GM19099 (cell line): ENCODE results near the gene STPG1.

Experiments used
- POLR2A ChIP-seq: IDR thresholded peaks from 3 replicates; pipeline ENCODE4 v1.6.1; 2011; ENCODE audit warnings: low read depth; ENCODE audit not compliant: insufficient read length; ENCODE audit errors: extremely low read depth

STPG1 gene

DNA sequence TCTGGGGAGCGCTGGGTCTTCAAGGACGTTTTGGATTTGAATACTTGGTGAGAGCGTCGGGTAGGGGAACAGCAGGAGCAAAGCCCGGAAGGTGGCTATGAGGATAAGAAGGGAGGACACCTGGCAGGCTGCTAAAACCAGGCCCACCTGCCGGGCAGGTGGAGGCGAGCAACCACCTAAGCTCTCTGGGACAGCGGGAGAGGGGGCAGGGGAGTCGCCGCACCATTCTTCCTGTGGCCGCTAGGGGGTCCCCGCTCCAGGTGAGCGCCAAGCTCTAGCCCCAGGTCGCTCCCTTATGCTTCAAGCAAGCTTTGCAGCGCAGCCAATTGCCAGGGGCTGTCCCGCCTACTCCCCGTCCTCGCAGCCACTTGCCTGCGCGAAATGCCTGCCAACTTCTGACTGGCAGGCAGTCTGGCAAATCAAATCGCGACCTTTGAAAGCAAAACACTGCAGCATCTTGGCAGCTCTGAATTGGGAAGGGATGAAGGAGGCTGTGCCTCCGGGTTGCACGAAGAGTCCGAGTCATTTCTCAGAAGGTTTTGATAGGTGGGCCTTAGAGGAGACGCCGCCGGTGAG, 1.8 kb upstream of the STPG1 start, which contains the start of gene NIPAL3:
Gene NIPAL3, plus strand, starts transcription at position 469 of the 576 bp plus-strand sequence. CDS start 3,746 bp downstream, outside the sequence.
- TF ChIP-seq POLR2A: no peak

- TF ChIP-seq POLR2A: no peak
Measured at GRCh38 chr1:24414775-24415333, 1.3 kb upstream of the STPG1 start.

DNA sequence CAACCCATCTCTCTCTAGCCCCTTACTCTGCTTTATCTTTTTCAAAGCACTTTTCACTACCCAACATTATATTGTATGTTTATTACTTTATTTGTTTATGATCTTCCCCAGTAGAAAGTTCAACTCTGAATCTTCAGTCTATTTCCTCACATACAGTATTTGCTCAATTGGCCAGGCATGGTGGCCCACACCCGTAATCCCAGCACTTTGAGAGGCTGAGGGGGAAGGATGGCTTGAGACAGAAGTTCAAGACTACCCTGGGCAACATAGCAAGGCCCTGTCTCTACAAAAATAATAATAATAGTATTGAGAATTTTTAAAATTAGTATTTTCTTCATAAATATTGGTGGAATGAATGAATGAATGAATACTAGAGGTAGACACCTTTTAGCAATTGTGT, 1.2 kb downstream of the STPG1 start:
- no peak for TF ChIP-seq POLR2A

DNA sequence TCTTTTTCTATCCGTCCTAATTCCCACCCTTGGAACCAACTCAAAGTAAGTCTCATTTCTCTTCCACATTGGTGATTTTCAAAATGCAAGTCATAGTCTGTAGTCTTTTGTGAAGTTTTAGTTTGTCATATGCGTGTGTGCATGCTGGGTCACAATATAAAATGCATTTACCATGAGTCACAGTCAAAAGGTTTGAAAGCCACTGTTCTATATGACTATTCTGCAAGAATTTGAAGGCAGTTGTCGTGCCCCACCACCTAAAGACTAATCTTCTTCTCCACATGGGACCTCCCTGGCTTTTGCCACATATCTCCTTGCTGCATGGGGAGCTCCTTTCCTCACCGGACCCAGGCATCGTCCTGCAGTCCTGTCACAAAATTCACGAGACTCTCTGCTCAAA, 1.6 kb downstream of the STPG1 start:
- TF ChIP-seq POLR2A: no peak

GRCh38 chr1:24410750-24411149, 2.8 kb downstream of the STPG1 start:
- no peak for TF ChIP-seq POLR2A

GRCh38 chr1:24409535-24409934, 4.0 kb downstream of the STPG1 start:
- no peak for TF ChIP-seq POLR2A

DNA sequence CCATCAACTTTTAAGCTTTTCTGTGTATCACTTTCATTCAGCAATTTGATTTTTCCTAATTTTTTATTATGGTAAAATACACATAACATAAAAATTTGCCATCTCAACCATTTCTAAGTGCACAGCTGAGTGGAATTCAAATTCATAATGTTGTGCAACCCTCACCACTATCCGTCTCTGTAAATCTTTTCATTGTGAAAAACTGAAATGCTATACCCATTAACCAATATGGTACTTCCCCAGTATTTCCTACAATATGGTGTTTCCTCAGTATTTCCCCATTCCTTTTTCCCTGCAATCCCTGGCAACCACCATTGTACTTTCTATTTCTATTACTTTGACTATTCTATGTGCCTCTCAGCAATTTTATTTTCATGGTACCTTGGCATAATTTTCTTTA, 6.8 kb downstream of the STPG1 start:
- TF ChIP-seq POLR2A: no peak

DNA sequence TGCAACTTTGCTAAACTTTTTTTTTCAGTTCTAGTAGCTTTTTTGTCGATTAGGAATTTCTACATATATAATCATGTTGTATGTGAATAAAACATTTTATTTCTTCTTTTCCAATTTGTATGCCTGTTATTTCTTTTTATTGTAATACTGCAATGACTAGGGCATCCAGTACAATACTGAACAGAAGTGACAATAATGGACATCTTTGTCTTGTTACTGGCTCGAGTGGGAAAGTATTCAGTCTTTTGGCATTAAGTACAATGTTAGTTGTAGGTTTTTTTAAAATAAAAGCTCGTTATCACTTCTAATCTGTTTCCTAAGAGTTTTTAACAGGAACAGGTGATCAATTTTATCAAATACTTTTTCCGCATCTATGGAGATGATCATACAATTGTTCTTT, 9.8 kb downstream of the STPG1 start:
- no peak for TF ChIP-seq POLR2A

DNA sequence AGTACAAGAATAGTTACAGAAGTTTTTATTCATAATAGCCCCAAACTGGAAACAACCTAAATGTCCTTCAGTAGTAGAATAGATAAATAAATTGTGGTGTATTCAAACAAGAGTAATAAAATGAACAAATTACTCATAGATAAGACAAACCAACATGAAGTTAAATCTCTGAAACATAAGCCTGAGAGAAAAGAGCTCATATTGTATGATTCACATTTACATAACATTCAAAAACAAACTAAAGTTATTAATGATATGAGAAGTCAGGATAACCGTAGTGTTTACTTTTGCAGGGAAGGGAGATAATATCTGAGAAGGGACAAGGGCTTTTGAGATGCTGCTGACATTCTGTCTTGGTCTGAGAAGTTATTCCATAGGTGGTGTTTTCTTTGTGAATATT, 13.5 kb downstream of the STPG1 start:
- no peak for TF ChIP-seq POLR2A

DNA sequence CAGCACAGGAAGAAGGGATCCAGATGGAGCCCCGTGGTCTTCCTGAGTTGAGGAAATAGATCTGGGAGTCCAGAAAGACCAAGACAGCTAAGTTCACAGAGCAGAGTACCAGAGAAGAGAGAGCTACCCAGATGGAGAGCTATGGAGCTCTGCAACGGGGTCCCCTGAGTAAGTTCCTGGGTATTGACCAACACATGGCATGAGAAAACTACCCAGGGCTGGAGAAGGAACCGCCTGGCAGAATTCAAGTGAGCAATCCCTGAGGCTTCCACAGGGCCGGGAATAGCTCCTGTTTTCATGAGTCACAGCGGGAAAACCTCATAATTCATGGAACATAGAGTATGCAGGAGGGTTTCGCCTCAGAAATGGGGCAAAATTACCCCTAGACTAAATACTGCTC, 19.7 kb downstream of the STPG1 start:
- TF ChIP-seq POLR2A: no peak

- TF ChIP-seq POLR2A: no peak
Measured at GRCh38 chr1:24392982-24393650, 20.5 kb downstream of the STPG1 start.

DNA sequence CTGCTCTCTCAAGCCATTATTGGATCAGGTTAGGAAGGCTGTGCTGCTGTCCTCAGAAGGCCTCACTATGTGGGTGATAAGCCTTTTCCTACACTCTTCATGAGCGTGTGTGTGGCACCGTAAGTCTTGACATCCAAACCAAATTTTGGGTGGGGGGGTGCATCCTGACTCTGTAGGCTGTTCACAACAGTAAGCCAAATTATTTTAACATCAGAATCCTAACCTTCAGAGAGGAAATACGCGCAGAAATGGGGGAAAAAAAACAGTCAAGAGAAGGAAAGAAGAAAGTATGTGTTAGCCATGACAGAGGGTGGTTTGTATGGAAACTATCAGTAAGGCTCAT, 21.0 kb downstream of the STPG1 start:
- TF ChIP-seq POLR2A: no peak

DNA sequence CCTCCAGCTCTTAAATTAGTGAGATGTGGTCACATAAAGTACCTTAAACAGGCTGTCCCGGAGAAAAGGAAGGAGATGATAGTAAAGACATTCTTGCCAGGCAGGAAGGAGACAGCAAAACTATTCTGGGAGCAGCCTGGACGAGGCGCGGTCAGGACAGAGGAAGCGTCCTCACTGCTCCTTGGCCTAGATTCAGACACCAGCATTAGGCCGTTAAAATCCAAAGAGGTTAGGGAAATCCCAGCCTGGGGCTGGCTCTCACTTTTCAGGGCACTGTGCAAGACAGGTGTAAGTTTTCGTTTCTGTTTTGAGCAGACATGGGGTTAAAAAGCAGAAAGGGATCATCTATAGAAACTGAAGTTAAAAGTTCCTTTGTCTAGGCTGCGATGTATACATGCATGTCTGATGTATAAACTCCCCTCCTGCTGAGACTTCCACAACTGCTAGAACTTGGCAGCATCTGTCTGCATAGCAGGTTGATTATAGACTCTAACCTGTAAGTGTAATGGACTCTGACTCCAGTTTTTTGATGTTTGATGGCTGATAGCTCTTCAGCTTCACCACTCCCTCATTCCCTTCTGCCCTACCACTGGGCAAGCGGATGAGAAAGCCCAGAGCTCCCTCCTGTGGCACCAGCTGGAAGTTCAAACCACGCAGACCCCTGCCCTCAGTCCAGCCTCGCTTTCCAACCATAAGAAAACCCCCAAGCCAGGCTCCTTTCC, 21.5 kb downstream of the STPG1 start:
- TF ChIP-seq POLR2A: no peak

DNA sequence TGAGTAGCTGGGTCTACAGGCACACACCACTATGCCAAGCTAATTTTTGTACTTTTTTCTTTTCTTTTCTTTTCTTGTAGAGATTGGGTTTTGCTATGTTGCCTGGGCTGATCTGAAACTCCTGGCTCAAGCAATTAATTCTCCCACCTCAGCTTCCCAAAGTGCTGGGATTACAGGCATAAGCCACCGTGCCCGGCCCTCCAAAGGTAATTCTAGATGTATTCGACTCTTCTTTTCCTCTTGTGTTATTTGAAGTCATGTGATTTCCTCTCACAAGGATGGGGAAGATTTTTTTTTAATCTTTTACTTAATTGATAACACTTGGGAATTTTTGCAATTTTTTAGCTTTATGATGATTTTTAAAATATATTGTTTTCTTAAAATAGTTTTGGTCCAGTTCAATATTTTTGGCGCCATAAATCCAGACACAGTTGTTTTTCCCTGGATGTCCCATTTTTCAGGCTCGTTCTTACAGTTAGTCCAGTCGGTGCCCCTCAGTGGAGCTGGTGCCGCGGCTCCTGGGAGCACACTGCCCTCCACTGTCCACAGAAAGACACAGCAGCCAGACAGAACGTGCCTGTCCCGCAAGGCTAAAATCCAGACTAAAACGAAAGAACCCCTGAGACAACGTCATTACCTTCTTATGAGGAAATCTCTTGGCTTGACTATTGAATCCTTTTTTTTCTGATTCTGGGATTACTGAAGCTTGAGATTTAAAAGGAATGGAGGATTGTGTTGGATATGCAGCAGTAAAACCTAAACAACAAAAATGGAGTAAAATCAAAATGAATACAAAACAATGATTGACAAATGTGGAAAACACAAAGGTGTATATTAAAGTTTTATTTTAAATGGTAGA, 22.4 kb downstream of the STPG1 start:
- no peak for TF ChIP-seq POLR2A

- TF ChIP-seq POLR2A: no peak
Measured at GRCh38 chr1:24389231-24389678, 24.3 kb downstream of the STPG1 start.

DNA sequence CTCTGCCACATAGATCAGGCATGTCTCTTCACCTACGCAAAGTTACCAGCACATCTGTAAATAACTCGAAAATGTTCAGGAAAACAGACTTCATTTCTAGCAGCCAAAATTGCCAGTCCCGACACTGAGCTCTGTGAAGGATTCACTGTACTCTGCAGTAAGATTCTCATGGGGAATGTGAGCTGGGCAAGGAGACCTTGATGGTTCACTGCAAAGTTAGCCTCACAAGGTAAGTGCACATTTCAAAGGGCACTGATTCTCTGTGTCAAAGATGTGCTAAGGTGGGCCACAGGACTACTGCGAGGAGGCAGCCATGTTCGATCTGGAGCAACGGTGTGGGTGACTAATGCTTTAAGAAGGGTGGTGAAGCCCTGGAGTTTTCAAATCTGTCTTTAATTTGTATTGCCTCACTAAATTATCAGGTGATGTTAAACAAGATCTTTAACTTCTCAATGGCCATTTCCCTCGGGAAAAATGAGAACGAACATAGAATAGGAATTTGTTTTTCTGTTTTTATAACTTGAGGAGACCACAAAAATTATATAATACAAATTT, 25.2 kb downstream of the STPG1 start:
- TF ChIP-seq POLR2A: no peak
